Measurements from ENCODE around the gene ELAVL3.

DNA sequence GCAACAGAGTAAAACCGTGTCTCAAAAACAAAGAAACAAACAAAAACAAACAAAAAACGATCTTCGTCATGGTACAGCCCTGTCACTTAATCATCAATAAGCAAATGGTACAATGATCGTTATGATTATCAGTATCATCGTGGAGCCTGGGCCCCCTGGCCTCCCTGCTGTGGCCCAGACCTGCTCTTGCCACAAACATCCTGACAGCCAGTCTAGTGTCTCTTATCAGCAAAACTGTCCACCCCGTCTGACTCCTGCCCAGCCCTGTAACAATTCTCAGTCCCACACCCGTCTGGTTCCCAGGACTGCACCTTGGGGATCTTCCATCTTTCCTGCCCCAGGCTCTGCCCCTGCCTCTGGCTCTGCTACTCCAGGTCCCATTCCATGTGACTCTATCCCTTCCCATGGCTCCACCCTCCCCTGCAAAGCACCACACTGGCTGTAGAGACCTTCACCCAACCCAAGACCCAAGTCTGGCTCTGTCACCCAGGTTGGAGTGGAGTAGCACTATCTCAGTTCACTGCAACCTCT lies 19.1 kb upstream of the ELAVL3 start:
- no peak for TF ChIP-seq POLR2A (IDR thresholded peaks at IDR 0.05)
- TF ChIP-seq, protein P1, sequence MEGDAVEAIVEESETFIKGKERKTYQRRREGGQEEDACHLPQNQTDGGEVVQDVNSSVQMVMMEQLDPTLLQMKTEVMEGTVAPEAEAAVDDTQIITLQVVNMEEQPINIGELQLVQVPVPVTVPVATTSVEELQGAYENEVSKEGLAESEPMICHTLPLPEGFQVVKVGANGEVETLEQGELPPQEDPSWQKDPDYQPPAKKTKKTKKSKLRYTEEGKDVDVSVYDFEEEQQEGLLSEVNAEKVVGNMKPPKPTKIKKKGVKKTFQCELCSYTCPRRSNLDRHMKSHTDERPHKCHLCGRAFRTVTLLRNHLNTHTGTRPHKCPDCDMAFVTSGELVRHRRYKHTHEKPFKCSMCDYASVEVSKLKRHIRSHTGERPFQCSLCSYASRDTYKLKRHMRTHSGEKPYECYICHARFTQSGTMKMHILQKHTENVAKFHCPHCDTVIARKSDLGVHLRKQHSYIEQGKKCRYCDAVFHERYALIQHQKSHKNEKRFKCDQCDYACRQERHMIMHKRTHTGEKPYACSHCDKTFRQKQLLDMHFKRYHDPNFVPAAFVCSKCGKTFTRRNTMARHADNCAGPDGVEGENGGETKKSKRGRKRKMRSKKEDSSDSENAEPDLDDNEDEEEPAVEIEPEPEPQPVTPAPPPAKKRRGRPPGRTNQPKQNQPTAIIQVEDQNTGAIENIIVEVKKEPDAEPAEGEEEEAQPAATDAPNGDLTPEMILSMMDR (IDR thresholded peaks at IDR 0.05 in 4 of 5, conservative IDR thresholded peaks at IDR 0.05 in 1 of 5) = no peak

Data from gastrocnemius medialis (tissue), 4 donors.